GM21526 (cell line): ENCODE measurements around the gene GZMH.
"Not testable (repeated sequence)": the region's sequence is repeated elsewhere in the genome, so short reads cannot be mapped to it uniquely, and the experiment has no call there.

Source experiments
- ATAC-seq: cut with Tn5 transposase; IDR thresholded peaks from one replicate; pipeline ENCODE4 v1.9.1; 2021; ENCODE audit warnings: moderate library complexity; ENCODE audit not compliant: unreplicated experiment, low FRiP score

Gene GZMH

GRCh38 chr14:24609655-24610344 lies at the start of gene GZMH:
Gene GZMH (minus strand): TSS chr14:24609685. CDS start chr14:24609613, 72 bp downstream.
- ATAC-seq, result no peak

GRCh38 chr14:24648361-24648760 lies 38.9 kb upstream of the GZMH start:
- not testable (repeated sequence) for ATAC-seq

- ATAC-seq, result no peak
These were observed 30.4 kb upstream of the GZMH start for GRCh38 chr14:24639905-24640304.

GRCh38 chr14:24639270-24639669 lies 29.8 kb upstream of the GZMH start:
- no peak for ATAC-seq

- ATAC-seq, result no peak
These were observed 24.7 kb upstream of the GZMH start, which contains the start of gene GZMB for GRCh38 chr14:24634158-24634557. Gene GZMB (minus strand): TSS chr14:24634190. CDS start chr14:24634160, 30 bp downstream.

- no peak for ATAC-seq
These were observed 23.9 kb upstream of the GZMH start for GRCh38 chr14:24633353-24633752.

GRCh38 chr14:24632761-24633160 lies 23.3 kb upstream of the GZMH start:
- no peak for ATAC-seq

- no peak for ATAC-seq
These were observed 22.9 kb upstream of the GZMH start for GRCh38 chr14:24632336-24632735.

GRCh38 chr14:24631749-24632335 lies 22.4 kb upstream of the GZMH start:
- ATAC-seq, result no peak

GRCh38 chr14:24630872-24631477 lies 21.5 kb upstream of the GZMH start:
- no peak for ATAC-seq

- no peak for ATAC-seq
These were observed 20.8 kb upstream of the GZMH start for GRCh38 chr14:24630087-24630871.

- ATAC-seq, result no peak
These were observed 20.0 kb upstream of the GZMH start for GRCh38 chr14:24629521-24629920.

- no peak for ATAC-seq
These were observed 4.3 kb upstream of the GZMH start for GRCh38 chr14:24613747-24614146.

- ATAC-seq, result no peak
These were observed 3.8 kb upstream of the GZMH start for GRCh38 chr14:24613241-24613640.

GRCh38 chr14:24612196-24612595 lies 2.7 kb upstream of the GZMH start:
- ATAC-seq, result no peak

GRCh38 chr14:24607635-24608514 lies 1.6 kb downstream of the GZMH start:
- ATAC-seq, result no peak

- no peak for ATAC-seq
These were observed 2.4 kb downstream of the GZMH start for GRCh38 chr14:24607081-24607480.

- ATAC-seq, result no peak
These were observed 3.2 kb downstream of the GZMH start for GRCh38 chr14:24606297-24606696.

- ATAC-seq, result peak; percentile 92
These were observed 3.9 kb downstream of the GZMH start for GRCh38 chr14:24605435-24606190.
